ENCODE results near the gene ROCK2. TPM values are rescaled to one million over a fixed set of nuclear protein-coding genes. Genes with fewer than 3 reads are reported as not detected.

The ROCK2 gene
- total and polyA plus RNA-seq, 2 of the 13 experiments (the other 11 are each of a cell fraction or from before 2014, with no cell fraction given): 38.1 to 119 TPM

DNA sequence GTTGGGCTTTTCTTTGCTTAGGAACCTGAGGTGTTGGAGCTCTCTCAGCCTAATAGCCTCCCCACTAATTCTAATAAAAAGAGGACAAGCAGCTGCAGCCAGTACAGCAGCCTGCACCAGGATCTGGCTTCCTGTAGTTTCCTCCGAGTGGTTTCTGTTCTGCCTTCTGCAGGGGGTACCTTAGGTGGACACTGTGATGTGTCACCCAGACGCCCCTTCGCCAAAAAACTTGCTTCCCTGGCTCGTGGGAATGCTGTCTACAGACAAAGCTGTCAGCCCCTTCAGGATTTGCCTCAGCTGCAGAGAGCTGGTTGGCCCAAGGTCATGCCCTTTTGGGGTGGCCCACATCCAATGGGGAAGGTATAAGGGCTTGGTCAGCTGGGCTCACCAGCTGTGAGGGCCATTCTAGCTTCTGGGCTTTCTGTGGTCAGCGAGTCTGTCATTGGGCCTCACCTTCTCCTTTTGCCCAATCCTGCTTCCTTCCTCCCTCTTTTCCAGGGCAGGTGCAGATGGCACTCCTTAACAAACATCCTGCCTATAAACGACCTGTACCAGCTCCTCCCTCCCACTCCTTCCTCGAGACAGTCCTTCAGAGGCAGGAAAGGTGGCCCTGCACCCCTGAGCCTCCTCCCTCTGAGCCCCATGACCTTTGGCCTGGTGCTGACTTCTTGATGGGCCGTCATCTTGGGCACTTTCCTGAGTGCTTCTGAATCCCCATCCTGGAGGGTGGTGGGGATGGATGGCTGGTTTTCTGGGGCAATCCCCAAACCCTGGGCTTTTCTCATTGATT is 44.0 kb upstream of the ROCK2 start:
- Histone ChIP-seq H3K4me2 (ENCODE audit: low read depth, low read length) (peak overlapping the region; percentile 81), H3K9me3 (ENCODE audit: low read length) (no peaks in the 10 kb centered on the region), H3K36me3 (replicated peaks in 1 of 2; ENCODE audit: control insufficient read depth in 1 of 2, insufficient read depth in 2 of 2, low read length in 2 of 2) (no peaks in the 10 kb centered on the region), H3K9ac (ENCODE audit: insufficient read depth, low read depth, low read length) (peak overlapping the region; percentile 45), H3K27me3 (ENCODE audit: control insufficient read depth in 1 of 2, insufficient read depth in 2 of 2, low read length in 2 of 2) (no peaks in the 10 kb centered on the region), H3K79me2 (ENCODE audit: insufficient read depth, low read length) (no peaks in the 10 kb centered on the region), H3K4me1 (ENCODE audit: insufficient read depth, low read length) (peaks cover 77% of the 10 kb centered on the region), H2AFZ (ENCODE audit: low read length) (no peak overlapping the region), H4K20me1 (ENCODE audit: insufficient read depth, low read length) (no peaks in the 10 kb centered on the region), H3K27ac (ENCODE audit: extremely low read length, insufficient read depth, low read length) (no peak overlapping the region), H3K4me3 (replicated peaks in 1 of 3; ENCODE audit: insufficient read depth in 1 of 3, low read depth in 2 of 3, low read length in 3 of 3) (peak overlapping the region; percentile 0 to 61 (median 27); a peak in 3 of 6 replicates)
- peak; percentile 4 for ATAC-seq
- CTCF ChIA-PET (ENCODE audit: low intra/inter-chr PET ratio, low total read pairs): no interaction called here
- 29% methylated on average over 8 of the region's 8 CpGs for WGBS (ENCODE audit: low lambda C conversion rate)
- FAIRE-seq: no peak
- DNase-seq (ENCODE audit: low spot score): no peak
- in situ Hi-C loops (cut with HindIII; ENCODE audit: extremely low pct_ligation_motif_present, low pct_unique_long_range_greater_than_20kb) (no loop called here), intact Hi-C loops (cut with micrococcal nuclease; ENCODE audit: unreplicated experiment) (no loop called here)
- POLR2A ChIA-PET: interaction anchor here (0.8 to 7.5 kb wide), 10 partner anchors 10 to 74 kb away, joined by 3 to 99 read pairs (median 9); partner anchors contain the start of gene ROCK2
- BruUV-seq (replicated peaks): no TSS peak
- TF ChIP-seq, protein P1, sequence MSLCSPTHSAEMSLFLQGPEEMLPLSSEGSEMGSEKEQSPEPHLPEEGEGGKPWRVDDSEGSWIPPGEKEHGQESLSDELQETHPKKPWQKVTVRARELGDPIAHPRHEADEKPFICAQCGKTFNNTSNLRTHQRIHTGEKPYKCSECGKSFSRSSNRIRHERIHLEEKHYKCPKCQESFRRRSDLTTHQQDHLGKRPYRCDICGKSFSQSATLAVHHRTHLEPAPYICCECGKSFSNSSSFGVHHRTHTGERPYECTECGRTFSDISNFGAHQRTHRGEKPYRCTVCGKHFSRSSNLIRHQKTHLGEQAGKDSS (CRISPR knock-in tag; IDR thresholded peaks at IDR 0.05; ENCODE audit: borderline replicate concordance, low read depth): no peak
- TF ChIP-seq ZNF547 (CRISPR knock-in tag; IDR thresholded peaks at IDR 0.05) (0 out of 2 replicates have a peak, but pooled peaks have one; percentile 38), PPARG (CRISPR knock-in tag; conservative IDR thresholded peaks at IDR 0.05) (0 out of 2 replicates have a peak, but pooled peaks have one; percentile 41), ZNF572 (CRISPR knock-in tag; IDR thresholded peaks at IDR 0.05) (no peak), ZNF546 (CRISPR knock-in tag; conservative IDR thresholded peaks at IDR 0.05) (0 out of 2 replicates have a peak, but pooled peaks have one; percentile 50), YY1 (IDR thresholded peaks at IDR 0.05; ENCODE audit: insufficient read depth, insufficient replicate concordance, low read depth, low read length) (peak; percentile 44), MTF2 (CRISPR knock-in tag; IDR thresholded peaks at IDR 0.05; ENCODE audit: borderline replicate concordance) (no peak), POGZ (CRISPR knock-in tag; IDR thresholded peaks at IDR 0.05) (no peak)
- TF ChIP-seq, protein P2, sequence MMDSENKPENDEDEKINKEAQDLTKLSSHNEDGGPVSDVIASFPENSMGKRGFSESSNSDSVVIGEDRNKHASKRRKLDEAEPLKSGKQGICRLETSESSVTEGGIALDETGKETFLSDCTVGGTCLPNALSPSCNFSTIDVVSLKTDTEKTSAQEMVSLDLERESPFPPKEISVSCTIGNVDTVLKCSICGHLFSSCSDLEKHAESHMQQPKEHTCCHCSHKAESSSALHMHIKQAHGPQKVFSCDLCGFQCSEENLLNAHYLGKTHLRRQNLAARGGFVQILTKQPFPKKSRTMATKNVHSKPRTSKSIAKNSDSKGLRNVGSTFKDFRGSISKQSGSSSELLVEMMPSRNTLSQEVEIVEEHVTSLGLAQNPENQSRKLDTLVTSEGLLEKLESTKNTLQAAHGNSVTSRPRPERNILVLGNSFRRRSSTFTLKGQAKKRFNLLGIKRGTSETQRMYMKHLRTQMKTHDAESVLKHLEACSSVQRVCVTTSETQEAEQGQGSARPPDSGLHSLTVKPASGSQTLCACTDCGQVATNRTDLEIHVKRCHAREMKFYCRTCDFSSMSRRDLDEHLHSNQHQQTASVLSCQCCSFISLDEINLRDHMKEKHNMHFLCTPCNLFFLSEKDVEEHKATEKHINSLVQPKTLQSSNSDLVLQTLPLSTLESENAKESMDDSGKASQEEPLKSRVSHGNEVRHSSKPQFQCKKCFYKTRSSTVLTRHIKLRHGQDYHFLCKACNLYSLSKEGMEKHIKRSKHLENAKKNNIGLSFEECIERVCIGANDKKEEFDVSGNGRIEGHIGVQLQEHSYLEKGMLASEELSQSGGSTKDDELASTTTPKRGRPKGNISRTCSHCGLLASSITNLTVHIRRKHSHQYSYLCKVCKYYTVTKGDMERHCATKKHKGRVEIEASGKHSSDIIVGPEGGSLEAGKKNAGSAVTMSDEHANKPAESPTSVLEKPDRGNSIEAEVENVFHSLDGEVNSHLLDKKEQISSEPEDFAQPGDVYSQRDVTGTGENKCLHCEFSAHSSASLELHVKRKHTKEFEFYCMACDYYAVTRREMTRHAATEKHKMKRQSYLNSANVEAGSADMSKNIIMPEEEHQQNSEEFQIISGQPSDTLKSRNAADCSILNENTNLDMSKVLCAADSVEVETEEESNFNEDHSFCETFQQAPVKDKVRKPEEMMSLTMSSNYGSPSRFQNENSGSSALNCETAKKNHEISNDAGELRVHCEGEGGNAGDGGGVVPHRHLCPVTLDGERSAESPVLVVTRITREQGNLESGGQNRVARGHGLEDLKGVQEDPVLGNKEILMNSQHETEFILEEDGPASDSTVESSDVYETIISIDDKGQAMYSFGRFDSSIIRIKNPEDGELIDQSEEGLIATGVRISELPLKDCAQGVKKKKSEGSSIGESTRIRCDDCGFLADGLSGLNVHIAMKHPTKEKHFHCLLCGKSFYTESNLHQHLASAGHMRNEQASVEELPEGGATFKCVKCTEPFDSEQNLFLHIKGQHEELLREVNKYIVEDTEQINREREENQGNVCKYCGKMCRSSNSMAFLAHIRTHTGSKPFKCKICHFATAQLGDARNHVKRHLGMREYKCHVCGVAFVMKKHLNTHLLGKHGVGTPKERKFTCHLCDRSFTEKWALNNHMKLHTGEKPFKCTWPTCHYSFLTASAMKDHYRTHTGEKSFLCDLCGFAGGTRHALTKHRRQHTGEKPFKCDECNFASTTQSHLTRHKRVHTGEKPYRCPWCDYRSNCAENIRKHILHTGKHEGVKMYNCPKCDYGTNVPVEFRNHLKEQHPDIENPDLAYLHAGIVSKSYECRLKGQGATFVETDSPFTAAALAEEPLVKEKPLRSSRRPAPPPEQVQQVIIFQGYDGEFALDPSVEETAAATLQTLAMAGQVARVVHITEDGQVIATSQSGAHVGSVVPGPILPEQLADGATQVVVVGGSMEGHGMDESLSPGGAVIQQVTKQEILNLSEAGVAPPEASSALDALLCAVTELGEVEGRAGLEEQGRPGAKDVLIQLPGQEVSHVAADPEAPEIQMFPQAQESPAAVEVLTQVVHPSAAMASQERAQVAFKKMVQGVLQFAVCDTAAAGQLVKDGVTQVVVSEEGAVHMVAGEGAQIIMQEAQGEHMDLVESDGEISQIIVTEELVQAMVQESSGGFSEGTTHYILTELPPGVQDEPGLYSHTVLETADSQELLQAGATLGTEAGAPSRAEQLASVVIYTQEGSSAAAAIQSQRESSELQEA (CRISPR knock-in tag; IDR thresholded peaks at IDR 0.05; ENCODE audit: not compliant biosample characterization): no peak
- TF ChIP-seq, protein P3, sequence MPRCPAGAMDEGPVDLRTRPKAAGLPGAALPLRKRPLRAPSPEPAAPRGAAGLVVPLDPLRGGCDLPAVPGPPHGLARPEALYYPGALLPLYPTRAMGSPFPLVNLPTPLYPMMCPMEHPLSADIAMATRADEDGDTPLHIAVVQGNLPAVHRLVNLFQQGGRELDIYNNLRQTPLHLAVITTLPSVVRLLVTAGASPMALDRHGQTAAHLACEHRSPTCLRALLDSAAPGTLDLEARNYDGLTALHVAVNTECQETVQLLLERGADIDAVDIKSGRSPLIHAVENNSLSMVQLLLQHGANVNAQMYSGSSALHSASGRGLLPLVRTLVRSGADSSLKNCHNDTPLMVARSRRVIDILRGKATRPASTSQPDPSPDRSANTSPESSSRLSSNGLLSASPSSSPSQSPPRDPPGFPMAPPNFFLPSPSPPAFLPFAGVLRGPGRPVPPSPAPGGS (CRISPR knock-in tag; IDR thresholded peaks at IDR 0.05): 0 out of 2 replicates have a peak, but pooled peaks have one; percentile 15

Data from HepG2 (cell line).